NCI-H345 (cell line): ENCODE data around the gene GYPC.

Source experiments
- DNase-seq: peaks from one replicate; lab custom pipeline; 2025; lab: John Stamatoyannopoulos, UW

The GYPC gene

GRCh38 chr2:126650994-126651393 lies 5.0 kb upstream of the GYPC start:
- no peak for DNase-seq

GRCh38 chr2:126652323-126652891 lies 3.6 kb upstream of the GYPC start:
- no peak for DNase-seq

- no peak for DNase-seq
These were observed 2.8 kb upstream of the GYPC start for GRCh38 chr2:126653109-126653508.

GRCh38 chr2:126653761-126654160 lies 2.2 kb upstream of the GYPC start:
- no peak for DNase-seq

GRCh38 chr2:126655051-126655450 lies 907 bp upstream of the GYPC start:
- DNase-seq: no peak

GRCh38 chr2:126656431-126657147 lies 631 bp downstream of the GYPC start:
- DNase-seq: no peak

- no peak for DNase-seq
These were observed 1.2 kb downstream of the GYPC start for GRCh38 chr2:126657148-126657635.

GRCh38 chr2:126657636-126658318 lies 1.8 kb downstream of the GYPC start:
- DNase-seq: no peak

GRCh38 chr2:126658319-126658904 lies 2.5 kb downstream of the GYPC start:
- no peak for DNase-seq

- no peak for DNase-seq
These were observed 3.1 kb downstream of the GYPC start for GRCh38 chr2:126658905-126659561.

GRCh38 chr2:126659562-126660467 lies 3.9 kb downstream of the GYPC start:
- no peak for DNase-seq

GRCh38 chr2:126660971-126661370 lies 5.0 kb downstream of the GYPC start:
- no peak for DNase-seq

GRCh38 chr2:126661702-126662500 lies 5.9 kb downstream of the GYPC start:
- no peak for DNase-seq

- DNase-seq: no peak
These were observed 6.7 kb downstream of the GYPC start for GRCh38 chr2:126662621-126663020.

GRCh38 chr2:126663184-126663963 lies 7.4 kb downstream of the GYPC start:
- no peak for DNase-seq

- DNase-seq: no peak
These were observed 8.3 kb downstream of the GYPC start for GRCh38 chr2:126664234-126664633.

- DNase-seq: no peak
These were observed 8.7 kb downstream of the GYPC start for GRCh38 chr2:126664639-126665038.

GRCh38 chr2:126665483-126665882 lies 9.5 kb downstream of the GYPC start:
- DNase-seq: no peak

GRCh38 chr2:126668254-126668653 lies 12.3 kb downstream of the GYPC start:
- no peak for DNase-seq

GRCh38 chr2:126669772-126670171 lies 13.8 kb downstream of the GYPC start:
- no peak for DNase-seq
